GM12878 (cell line): ENCODE data around the gene RPL34. TPM values are rescaled to one million over a fixed set of nuclear protein-coding genes. Genes with fewer than 3 reads are reported as not detected.

Experiments used
- CBX3 ChIP-seq: fragments of 200-600 bp; sonication (generic); IDR thresholded peaks from 2 replicates; pipeline ENCODE4 v1.6.1; 2016; ENCODE audit warnings: low read depth, borderline replicate concordance
- EED ChIP-seq: sonication (generic); IDR thresholded peaks from 2 replicates; pipeline ENCODE4 v1.6.1; 2016; ENCODE audit warnings: antibody characterized with exemption, low read depth
- FOXK2 ChIP-seq: fragments of 450-650 bp; IDR thresholded peaks from 2 replicates; pipeline ENCODE4 v1.6.1; 2017; ENCODE audit warnings: mild to moderate bottlenecking, moderate library complexity
- HDAC6 ChIP-seq: fragments of 200-600 bp; sonication (generic); IDR thresholded peaks from one replicate; pipeline ENCODE4 v1.8.0; 2017; ENCODE audit warnings: antibody characterized with exemption; ENCODE audit not compliant: unreplicated experiment
- NR2C1 ChIP-seq: fragments of 450-650 bp; IDR thresholded peaks from 2 replicates; pipeline ENCODE4 v1.6.1; 2017; ENCODE audit warnings: antibody characterized with exemption, mild to moderate bottlenecking, moderate library complexity
- polyA plus RNA-seq, 11 experiments: library from polyadenylated mRNA; depleted of rRNA in 4 of 11; unstranded in 6 of 11; stranded (reverse) in 5 of 11; fragments of >200 nt; fragmentation: Nextera tagmentation in 4 of 11; fragmentation: Illumina TruSeq in 1 of 11; extraction: Ambion mirVana in 4 of 11; extraction: Trizol in 1 of 11; gene quantifications; 1 replicate in 1 of 11; 2 replicates in 10 of 11; pipeline versions ENCODE4 v1.2.1 to v1.2.3, GENCODE V29; 2011 to 2016; ENCODE audit warnings: inconsistent platforms in 2 of 11, missing spikeins in 2 of 11, low read depth in 1 of 11
- small RNA-seq: library from RNA; depleted of rRNA; stranded (forward); fragments of <200 nt; gene quantifications from one replicate; pipeline ENCODE3, GENCODE V24; 2014
- total RNA-seq, 4 experiments: library from RNA; depleted of rRNA in 3 of 4; stranded (reverse); fragments of >200 nt in 3 of 4; fragmentation: Illumina TruSeq in 1 of 4; extraction: Trizol in 1 of 4; gene quantifications; 2 replicates each; pipeline versions ENCODE4 v1.2.1 to v1.2.3, GENCODE V29; 2013 to 2021
- TF ChIP-seq, protein P1 (sequence below): IDR thresholded peaks from 2 replicates; pipeline ENCODE4 v1.6.1; 2012; ENCODE audit warnings: low read length, inconsistent platforms
- TF ChIP-seq, protein P2 (sequence below): fragments of 450-650 bp; conservative IDR thresholded peaks from 2 replicates; pipeline ENCODE4 v1.6.1; 2017; ENCODE audit warnings: mild to moderate bottlenecking, moderate library complexity
- TF ChIP-seq, protein P3 (sequence below): fragments of 450-650 bp; IDR thresholded peaks from 2 replicates; pipeline ENCODE4 v1.6.1; 2017; ENCODE audit warnings: antibody characterized with exemption, mild to moderate bottlenecking, moderate library complexity
- TF ChIP-seq, protein P4 (sequence below): IDR thresholded peaks from 2 replicates; pipeline ENCODE4 v1.6.1; 2012; ENCODE audit warnings: low read depth, low read length, improper control_type of control experiment

The RPL34 gene
- total and polyA plus RNA-seq, 10 of the 15 experiments (the other 5 are each of a cell fraction or from before 2014, with no cell fraction given), result 1,792 to 6,697 (median 2,464) TPM

DNA sequence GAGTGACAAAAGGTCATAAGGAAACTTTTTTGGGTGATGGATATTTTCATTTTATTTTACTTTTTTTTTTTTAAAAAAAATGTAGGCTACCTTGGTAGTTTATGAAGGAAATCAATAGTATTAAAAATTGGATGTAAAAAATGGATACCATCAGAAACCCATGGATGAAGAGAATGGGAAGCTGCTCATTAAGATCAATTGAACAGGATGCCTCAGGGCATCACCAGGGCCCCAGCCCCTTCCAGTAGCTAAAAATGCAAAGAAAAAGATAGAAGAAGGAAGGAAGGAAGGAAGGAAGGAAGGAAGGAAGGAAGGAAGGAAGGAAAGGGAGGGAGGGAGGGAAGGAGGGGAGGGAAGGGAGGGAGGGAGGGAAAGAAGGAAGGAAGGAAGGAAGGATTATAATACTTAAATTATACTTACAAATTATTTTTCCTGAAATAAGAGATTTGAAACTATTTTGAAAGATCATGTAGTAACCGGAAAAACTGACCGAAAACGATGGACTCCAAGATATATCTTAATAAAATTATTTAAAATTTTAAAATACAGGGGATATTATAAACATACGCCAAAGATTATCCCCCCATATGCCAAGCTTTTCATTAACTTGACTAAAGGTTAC is 54.1 kb downstream of the RPL34 start (continued):
- TF ChIP-seq, protein P1, sequence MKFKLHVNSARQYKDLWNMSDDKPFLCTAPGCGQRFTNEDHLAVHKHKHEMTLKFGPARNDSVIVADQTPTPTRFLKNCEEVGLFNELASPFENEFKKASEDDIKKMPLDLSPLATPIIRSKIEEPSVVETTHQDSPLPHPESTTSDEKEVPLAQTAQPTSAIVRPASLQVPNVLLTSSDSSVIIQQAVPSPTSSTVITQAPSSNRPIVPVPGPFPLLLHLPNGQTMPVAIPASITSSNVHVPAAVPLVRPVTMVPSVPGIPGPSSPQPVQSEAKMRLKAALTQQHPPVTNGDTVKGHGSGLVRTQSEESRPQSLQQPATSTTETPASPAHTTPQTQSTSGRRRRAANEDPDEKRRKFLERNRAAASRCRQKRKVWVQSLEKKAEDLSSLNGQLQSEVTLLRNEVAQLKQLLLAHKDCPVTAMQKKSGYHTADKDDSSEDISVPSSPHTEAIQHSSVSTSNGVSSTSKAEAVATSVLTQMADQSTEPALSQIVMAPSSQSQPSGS, result no peak
- TF ChIP-seq HDAC6, result no peak
- TF ChIP-seq CBX3, result no peak
- TF ChIP-seq, protein P2, sequence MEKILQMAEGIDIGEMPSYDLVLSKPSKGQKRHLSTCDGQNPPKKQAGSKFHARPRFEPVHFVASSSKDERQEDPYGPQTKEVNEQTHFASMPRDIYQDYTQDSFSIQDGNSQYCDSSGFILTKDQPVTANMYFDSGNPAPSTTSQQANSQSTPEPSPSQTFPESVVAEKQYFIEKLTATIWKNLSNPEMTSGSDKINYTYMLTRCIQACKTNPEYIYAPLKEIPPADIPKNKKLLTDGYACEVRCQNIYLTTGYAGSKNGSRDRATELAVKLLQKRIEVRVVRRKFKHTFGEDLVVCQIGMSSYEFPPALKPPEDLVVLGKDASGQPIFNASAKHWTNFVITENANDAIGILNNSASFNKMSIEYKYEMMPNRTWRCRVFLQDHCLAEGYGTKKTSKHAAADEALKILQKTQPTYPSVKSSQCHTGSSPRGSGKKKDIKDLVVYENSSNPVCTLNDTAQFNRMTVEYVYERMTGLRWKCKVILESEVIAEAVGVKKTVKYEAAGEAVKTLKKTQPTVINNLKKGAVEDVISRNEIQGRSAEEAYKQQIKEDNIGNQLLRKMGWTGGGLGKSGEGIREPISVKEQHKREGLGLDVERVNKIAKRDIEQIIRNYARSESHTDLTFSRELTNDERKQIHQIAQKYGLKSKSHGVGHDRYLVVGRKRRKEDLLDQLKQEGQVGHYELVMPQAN, result no peak
- TF ChIP-seq, protein P3, sequence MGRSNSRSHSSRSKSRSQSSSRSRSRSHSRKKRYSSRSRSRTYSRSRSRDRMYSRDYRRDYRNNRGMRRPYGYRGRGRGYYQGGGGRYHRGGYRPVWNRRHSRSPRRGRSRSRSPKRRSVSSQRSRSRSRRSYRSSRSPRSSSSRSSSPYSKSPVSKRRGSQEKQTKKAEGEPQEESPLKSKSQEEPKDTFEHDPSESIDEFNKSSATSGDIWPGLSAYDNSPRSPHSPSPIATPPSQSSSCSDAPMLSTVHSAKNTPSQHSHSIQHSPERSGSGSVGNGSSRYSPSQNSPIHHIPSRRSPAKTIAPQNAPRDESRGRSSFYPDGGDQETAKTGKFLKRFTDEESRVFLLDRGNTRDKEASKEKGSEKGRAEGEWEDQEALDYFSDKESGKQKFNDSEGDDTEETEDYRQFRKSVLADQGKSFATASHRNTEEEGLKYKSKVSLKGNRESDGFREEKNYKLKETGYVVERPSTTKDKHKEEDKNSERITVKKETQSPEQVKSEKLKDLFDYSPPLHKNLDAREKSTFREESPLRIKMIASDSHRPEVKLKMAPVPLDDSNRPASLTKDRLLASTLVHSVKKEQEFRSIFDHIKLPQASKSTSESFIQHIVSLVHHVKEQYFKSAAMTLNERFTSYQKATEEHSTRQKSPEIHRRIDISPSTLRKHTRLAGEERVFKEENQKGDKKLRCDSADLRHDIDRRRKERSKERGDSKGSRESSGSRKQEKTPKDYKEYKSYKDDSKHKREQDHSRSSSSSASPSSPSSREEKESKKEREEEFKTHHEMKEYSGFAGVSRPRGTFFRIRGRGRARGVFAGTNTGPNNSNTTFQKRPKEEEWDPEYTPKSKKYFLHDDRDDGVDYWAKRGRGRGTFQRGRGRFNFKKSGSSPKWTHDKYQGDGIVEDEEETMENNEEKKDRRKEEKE, result no peak
- no peak for TF ChIP-seq NR2C1
- TF ChIP-seq FOXK2, result no peak
- TF ChIP-seq, protein P4, sequence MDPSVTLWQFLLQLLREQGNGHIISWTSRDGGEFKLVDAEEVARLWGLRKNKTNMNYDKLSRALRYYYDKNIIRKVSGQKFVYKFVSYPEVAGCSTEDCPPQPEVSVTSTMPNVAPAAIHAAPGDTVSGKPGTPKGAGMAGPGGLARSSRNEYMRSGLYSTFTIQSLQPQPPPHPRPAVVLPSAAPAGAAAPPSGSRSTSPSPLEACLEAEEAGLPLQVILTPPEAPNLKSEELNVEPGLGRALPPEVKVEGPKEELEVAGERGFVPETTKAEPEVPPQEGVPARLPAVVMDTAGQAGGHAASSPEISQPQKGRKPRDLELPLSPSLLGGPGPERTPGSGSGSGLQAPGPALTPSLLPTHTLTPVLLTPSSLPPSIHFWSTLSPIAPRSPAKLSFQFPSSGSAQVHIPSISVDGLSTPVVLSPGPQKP, result no peak
- TF ChIP-seq EED, result no peak

Small RNA genes lying within 50 kb of the gene (small RNA-seq; reads per million reads assigned to genes)
- not detected for gene RNU6-431P

Other genes with a start within 250 kb of the RPL34 start
- gene OSTC, start 30.0 kb downstream of the RPL34 start, total RNA-seq (2014; rRNA removed), result 106 and 132 TPM in 2 replicates
- gene OSTC, start 30.0 kb downstream of the RPL34 start, total RNA-seq (2014; rRNA removed; fragmentation: Illumina TruSeq; extraction: Trizol), result 141 and 148 TPM in 2 replicates
- 99.5 and 108 TPM in 2 replicates for gene OSTC, start 30.0 kb downstream of the RPL34 start, total RNA-seq (2021)
- 161 and 217 TPM in 2 replicates for gene OSTC, start 30.0 kb downstream of the RPL34 start, polyA plus RNA-seq (2011; rRNA removed)
- 201 and 229 TPM in 2 replicates for gene OSTC, start 30.0 kb downstream of the RPL34 start, polyA plus RNA-seq (2014; fragmentation: Illumina TruSeq; extraction: Trizol)
- 100 to 1,000 TPM; 542 to 681 TPM for gene OSTC, start 30.0 kb downstream of the RPL34 start, polyA plus RNA-seq (2014; fragmentation: Nextera tagmentation; extraction: Ambion mirVana)
- gene OSTC, start 30.0 kb downstream of the RPL34 start, polyA plus RNA-seq (2014; rRNA removed), result 99.0 and 117 TPM in 2 replicates
- 100 to 1,000 TPM; 323 to 339 TPM for gene OSTC, start 30.0 kb downstream of the RPL34 start, polyA plus RNA-seq (2016; fragmentation: Nextera tagmentation; extraction: Ambion mirVana)
- gene ETNPPL, start 142.5 kb downstream of the RPL34 start, total RNA-seq (2014; rRNA removed), result not detected in 2 replicates
- gene ETNPPL, start 142.5 kb downstream of the RPL34 start, total RNA-seq (2014; rRNA removed; fragmentation: Illumina TruSeq; extraction: Trizol), result not detected in 2 replicates
- gene ETNPPL, start 142.5 kb downstream of the RPL34 start, total RNA-seq (2021), result not detected in 2 replicates
- not detected in 2 replicates for gene ETNPPL, start 142.5 kb downstream of the RPL34 start, polyA plus RNA-seq (2011; rRNA removed)
- gene ETNPPL, start 142.5 kb downstream of the RPL34 start, polyA plus RNA-seq (2014; fragmentation: Illumina TruSeq; extraction: Trizol), result not detected in 2 replicates
- gene ETNPPL, start 142.5 kb downstream of the RPL34 start, polyA plus RNA-seq (2014; fragmentation: Nextera tagmentation; extraction: Ambion mirVana), result not detected
- gene ETNPPL, start 142.5 kb downstream of the RPL34 start, polyA plus RNA-seq (2014; rRNA removed), result not detected in 2 replicates
- gene ETNPPL, start 142.5 kb downstream of the RPL34 start, polyA plus RNA-seq (2016; fragmentation: Nextera tagmentation; extraction: Ambion mirVana), result not detected